ENCODE data around the gene MVD. TPM values are rescaled to one million over a fixed set of nuclear protein-coding genes. Genes with fewer than 3 reads are reported as not detected.

MVD gene
- total and polyA plus RNA-seq, 2 of the 4 experiments (the other 2 are of a cell fraction): 18.3 to 28.4 TPM

- CTCF ChIA-PET: no interaction called here
- peaks cover 23% of the 10 kb centered on the region for H3K27me3 ChIP-seq (ENCODE audit: control insufficient read depth, insufficient read depth, low read length)
- no TSS peak for BruUV-seq (replicated peaks)
Measured at GRCh38 chr16:88692861-88693260, 30.0 kb upstream of the MVD start.

More at GRCh38 chr16:88692861-88693260, 30.0 kb upstream of the MVD start:
- no peak overlapping the region for H3K18ac ChIP-seq (ENCODE audit: low read depth, low read length)
- H3K14ac ChIP-seq (replicated peaks; ENCODE audit: low read depth, low read length): no peak overlapping the region
- POLR2A ChIA-PET (ENCODE audit: unreplicated experiment): no interaction called here
- no peak overlapping the region for H2BK120ac ChIP-seq (ENCODE audit: low read depth, low read length)
- H3K23ac ChIP-seq (ENCODE audit: low read depth, low read length): no peak overlapping the region
- H4K91ac ChIP-seq (ENCODE audit: insufficient read depth, low read depth, low read length): no peak overlapping the region
- ATAC-seq (ENCODE audit: low read depth) (no peak), DNase-seq (no peak)
- intact Hi-C loops (cut with micrococcal nuclease): no loop called here
- no peak overlapping the region for H2BK15ac ChIP-seq (ENCODE audit: low read depth, low read length)
- in situ Hi-C loops (cut with MboI; ENCODE audit: low sequenced_read_pairs): no loop called here
- no peak overlapping the region for H4K5ac ChIP-seq (ENCODE audit: low read depth, low read length)
- no peaks in the 10 kb centered on the region for H4K20me1 ChIP-seq (ENCODE audit: insufficient read depth, low read length)
- no peaks in the 10 kb centered on the region for H3K9me1 ChIP-seq (ENCODE audit: insufficient read depth, low read length)
- H3K4me1 ChIP-seq (ENCODE audit: control insufficient read depth, insufficient read depth, low read length): no peaks in the 10 kb centered on the region
- no peak overlapping the region for H3K9ac ChIP-seq (ENCODE audit: low read depth, low read length)
- no peak overlapping the region for H3K56ac ChIP-seq (ENCODE audit: extremely low read depth, insufficient read depth, low read length)
- no peak for TF ChIP-seq MAZ (IDR thresholded peaks at IDR 0.05; ENCODE audit: borderline replicate concordance, low read depth, low read length)
- TF ChIP-seq FOS (IDR thresholded peaks at IDR 0.05; ENCODE audit: low read depth, low read length): no peak
- TF ChIP-seq RAD21 (IDR thresholded peaks at IDR 0.05; ENCODE audit: low read length): no peak
- no peak for TF ChIP-seq RFX5 (IDR thresholded peaks at IDR 0.05; ENCODE audit: low read depth, low read length)
- TF ChIP-seq RCOR1 (IDR thresholded peaks at IDR 0.05; ENCODE audit: insufficient replicate concordance, low read length): no peak
- TF ChIP-seq, protein P1, sequence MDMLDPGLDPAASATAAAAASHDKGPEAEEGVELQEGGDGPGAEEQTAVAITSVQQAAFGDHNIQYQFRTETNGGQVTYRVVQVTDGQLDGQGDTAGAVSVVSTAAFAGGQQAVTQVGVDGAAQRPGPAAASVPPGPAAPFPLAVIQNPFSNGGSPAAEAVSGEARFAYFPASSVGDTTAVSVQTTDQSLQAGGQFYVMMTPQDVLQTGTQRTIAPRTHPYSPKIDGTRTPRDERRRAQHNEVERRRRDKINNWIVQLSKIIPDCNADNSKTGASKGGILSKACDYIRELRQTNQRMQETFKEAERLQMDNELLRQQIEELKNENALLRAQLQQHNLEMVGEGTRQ (IDR thresholded peaks at IDR 0.05; ENCODE audit: low read depth, low read length): no peak
- TF ChIP-seq CTCF (conservative IDR thresholded peaks at IDR 0.05; ENCODE audit: low read depth, low read length): no peak
- TF ChIP-seq MXI1 (IDR thresholded peaks at IDR 0.05; ENCODE audit: borderline replicate concordance, low read depth, low read length): no peak
- TF ChIP-seq CHD1 (IDR thresholded peaks at IDR 0.05; ENCODE audit: low read depth, low read length): no peak
- TF ChIP-seq POLR2A (IDR thresholded peaks at IDR 0.05; ENCODE audit: low read depth, low read length): no peak
- TF ChIP-seq BHLHE40 (IDR thresholded peaks at IDR 0.05; ENCODE audit: low read depth, low read length): no peak
- no peak overlapping the region for H3K27ac ChIP-seq (ENCODE audit: insufficient read depth, low read length)
- H2AK5ac ChIP-seq (ENCODE audit: low read depth, low read length): no peak overlapping the region
- H2AK9ac ChIP-seq (replicated peaks; ENCODE audit: low read depth, low read length, poor library complexity): no peak overlapping the region
- no peaks in the 10 kb centered on the region for H3K9me3 ChIP-seq (ENCODE audit: control insufficient read depth, insufficient read depth, low read length)
- H2AFZ ChIP-seq (replicated peaks; ENCODE audit: low read length, poor library complexity): no peak overlapping the region
- H3K4me3 ChIP-seq (ENCODE audit: insufficient read depth, low read depth, low read length): no peak overlapping the region
- no peak overlapping the region for H3K4ac ChIP-seq (ENCODE audit: low read depth, low read length)
- no peak overlapping the region for H4K8ac ChIP-seq (ENCODE audit: low read depth in 2 of 2, low read length in 2 of 2)
- no peak overlapping the region for H2BK20ac ChIP-seq (ENCODE audit: low read depth, low read length)
- dilution Hi-C loops (cut with HindIII; ENCODE audit: low sequenced_read_pairs, unreplicated experiment): no loop called here
- peaks cover 11% of the 10 kb centered on the region; the same call in 1 of the 2 replicates for H3K36me3 ChIP-seq (ENCODE audit: control insufficient read depth, insufficient read depth, low read length)
- H3K79me1 ChIP-seq (ENCODE audit: low read depth in 1 of 2, low read length in 2 of 2): no peaks in the 10 kb centered on the region
- no CpG with 5 or more reads among the region's 10 CpGs for WGBS, 2 experiments (ENCODE audit: extremely low coverage in 2 of 2, insufficient read length in 1 of 2)
- H3K4me2 ChIP-seq (ENCODE audit: low read depth, low read length): no peak overlapping the region
- H2BK5ac ChIP-seq (ENCODE audit: low read depth, low read length, poor library complexity, severe bottlenecking): no peak overlapping the region
